K562 (cell line): ENCODE measurements around the gene ZNF213.

Experiments
- BRCA1 ChIP-seq, 2 experiments: fragments of 450-650 bp in 1 of 2; sonication (generic) in 1 of 2; formaldehyde crosslinking in 1 of 2; IDR thresholded peaks; 2 replicates each; pipeline versions ENCODE4 v1.5.0 to v1.6.1; 2017 to 2020; ENCODE audit warnings: mild to moderate bottlenecking in 1 of 2, missing genetic modification reagents in 1 of 2
- CLOCK ChIP-seq: fragments of 250-450 bp; sonication (Bioruptor Pico); IDR thresholded peaks from 2 replicates; pipeline ENCODE4 v1.4.0; 2020; ENCODE audit warnings: mild to moderate bottlenecking, moderate library complexity, borderline replicate concordance
- EP300 ChIP-seq: IDR thresholded peaks from 2 replicates; pipeline ENCODE4 v1.6.1; 2012; ENCODE audit warnings: low read length, improper control_type of control experiment
- MAX ChIP-seq: sonication (generic); formaldehyde crosslinking; IDR thresholded peaks from 2 replicates; pipeline ENCODE4 v1.9.0; 2022; ENCODE audit warnings: mild to moderate bottlenecking, missing genetic modification reagents
- TGIF2 ChIP-seq: sonication (generic); formaldehyde crosslinking; IDR thresholded peaks from 2 replicates; pipeline ENCODE4 v1.8.1; 2022; ENCODE audit warnings: mild to moderate bottlenecking, missing genetic modification reagents, moderate library complexity
- ZBED1 ChIP-seq: IDR thresholded peaks from 2 replicates; pipeline ENCODE4 v1.6.1; 2014

- TF ChIP-seq BRCA1 (IDR thresholded peaks at IDR 0.05) = no peak
- TF ChIP-seq BRCA1 (CRISPR knock-in tag; IDR thresholded peaks at IDR 0.05) = no peak
- TF ChIP-seq EP300 = no peak
- TF ChIP-seq TGIF2 (CRISPR knock-in tag) = no peak
- TF ChIP-seq MAX = no peak
- no peak for TF ChIP-seq CLOCK (CRISPR knock-in tag)
- no peak for TF ChIP-seq ZBED1
These were observed 392 bp downstream of the ZNF213 start for GRCh38 chr16:3135126-3135715.
